GM21515 (cell line): ENCODE data around the gene DUSP18.
"Not testable (repeated sequence)": the region's sequence is repeated elsewhere in the genome, so short reads cannot be mapped to it uniquely, and the experiment has no call there.

Experiments used
- ATAC-seq: cut with Tn5 transposase; IDR thresholded peaks from one replicate; pipeline ENCODE4 v1.9.1; 2021; ENCODE audit not compliant: unreplicated experiment

Gene DUSP18

DNA sequence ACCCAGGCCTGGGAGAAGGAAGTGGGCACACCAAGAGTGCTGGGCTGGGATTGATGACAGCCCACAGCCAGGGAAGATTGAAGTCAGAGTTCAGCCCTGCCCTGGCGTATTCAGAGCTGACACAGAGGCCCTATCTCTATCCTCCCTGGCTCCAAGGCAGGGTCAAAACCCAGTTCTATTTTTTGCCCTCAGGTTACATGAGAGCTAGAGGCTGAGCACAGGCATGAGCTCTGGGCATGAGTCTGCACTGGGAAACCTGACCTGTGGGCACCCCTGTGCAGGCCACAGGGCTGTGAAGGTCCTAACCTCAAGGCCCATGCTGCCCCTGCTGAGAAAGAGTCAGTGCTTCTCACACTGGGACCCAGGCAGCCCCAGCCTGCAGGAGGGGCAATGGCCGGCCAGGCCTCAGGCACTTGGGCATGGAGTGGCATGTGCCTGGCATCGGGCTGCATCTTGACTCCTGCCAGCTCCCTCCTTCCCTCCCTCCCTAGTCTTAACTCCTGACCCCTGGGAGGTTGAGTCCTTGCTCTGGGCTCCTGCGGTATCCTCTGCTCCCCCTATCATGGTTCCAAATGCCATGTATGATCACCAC lies 26.7 kb downstream of the DUSP18 start:
- no peak for ATAC-seq

DNA sequence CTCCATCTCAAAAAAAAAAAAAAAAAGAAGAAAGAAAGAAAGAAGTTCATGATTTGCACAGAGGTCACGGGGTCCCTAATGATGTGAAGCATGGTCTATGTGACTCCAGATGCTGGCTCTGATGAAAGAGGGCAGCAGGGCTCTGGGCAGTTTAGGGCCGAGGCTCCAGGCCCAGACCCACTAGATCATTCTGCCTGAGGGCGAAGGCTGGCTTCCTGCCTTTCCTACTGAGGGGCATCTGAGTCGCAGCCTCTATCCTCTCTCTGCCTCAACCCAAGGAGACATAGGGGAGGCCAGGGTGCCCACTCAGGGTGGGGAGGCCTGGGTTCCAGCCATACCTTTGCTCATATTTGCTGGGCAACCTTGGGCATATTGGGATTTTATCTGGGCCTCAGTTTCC lies 27.3 kb downstream of the DUSP18 start:
- no peak for ATAC-seq

DNA sequence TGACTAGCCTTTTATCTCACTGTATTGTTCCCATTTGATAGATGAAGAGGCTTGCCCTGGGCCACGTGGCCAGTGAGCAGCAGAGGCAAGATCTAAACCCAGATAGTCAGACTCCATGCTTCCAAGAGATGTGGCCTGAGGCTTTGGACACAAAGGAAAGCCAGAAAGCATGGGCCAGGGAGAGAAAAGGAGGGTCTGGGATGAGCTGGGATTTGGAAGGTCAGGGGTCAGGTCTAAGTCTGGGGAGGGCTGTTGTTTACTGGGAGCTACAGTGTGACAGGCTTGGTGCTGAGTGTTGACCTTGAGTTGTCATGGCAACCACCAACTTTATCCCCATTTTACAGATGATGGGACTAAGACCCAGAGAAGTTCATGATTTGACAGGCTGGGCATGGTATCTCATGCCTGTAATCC lies 30.0 kb downstream of the DUSP18 start:
- no peak for ATAC-seq

DNA sequence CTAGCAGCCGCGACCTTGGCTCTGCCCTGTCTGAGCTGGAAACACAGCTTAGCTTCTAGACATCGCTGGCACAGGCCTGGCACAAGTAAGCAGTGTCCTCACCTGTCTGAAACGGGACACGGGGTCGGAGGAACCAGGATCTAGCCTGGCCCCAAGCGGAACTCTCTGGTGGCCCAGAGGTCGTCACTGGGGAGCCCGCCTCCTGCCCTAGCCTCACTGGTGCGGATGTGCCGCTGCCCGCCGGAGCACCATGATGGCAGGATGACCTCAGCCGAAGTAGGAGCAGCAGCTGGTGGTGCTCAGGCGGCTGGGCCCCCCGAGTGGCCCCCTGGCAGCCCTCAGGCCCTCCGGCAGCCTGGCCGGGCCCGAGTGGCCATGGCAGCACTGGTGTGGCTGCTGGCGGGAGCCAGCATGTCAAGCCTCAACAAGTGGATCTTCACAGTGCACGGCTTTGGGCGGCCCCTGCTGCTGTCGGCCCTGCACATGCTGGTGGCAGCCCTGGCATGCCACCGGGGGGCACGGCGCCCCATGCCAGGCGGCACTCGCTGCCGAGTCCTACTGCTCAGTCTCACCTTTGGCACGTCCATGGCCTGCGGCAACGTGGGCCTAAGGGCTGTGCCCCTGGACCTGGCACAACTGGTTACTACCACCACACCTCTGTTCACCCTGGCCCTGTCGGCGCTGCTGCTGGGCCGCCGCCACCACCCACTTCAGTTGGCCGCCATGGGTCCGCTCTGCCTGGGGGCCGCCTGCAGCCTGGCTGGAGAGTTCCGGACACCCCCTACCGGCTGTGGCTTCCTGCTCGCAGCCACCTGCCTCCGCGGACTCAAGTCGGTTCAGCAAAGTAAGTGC lies 31.2 kb downstream of the DUSP18 start:
- no peak for ATAC-seq

- peak; percentile 74 for ATAC-seq
Observed at GRCh38 chr22:30635273-30636225, 32.1 kb downstream of the DUSP18 start, which contains the start of gene SLC35E4. TSS of gene SLC35E4 (plus strand) at chr22:30635781. CDS start at chr22:30636451, 670 bp downstream.

GRCh38 chr22:30634471-30635233 lies 33.0 kb downstream of the DUSP18 start:
- peak; percentile 42 for ATAC-seq

DNA sequence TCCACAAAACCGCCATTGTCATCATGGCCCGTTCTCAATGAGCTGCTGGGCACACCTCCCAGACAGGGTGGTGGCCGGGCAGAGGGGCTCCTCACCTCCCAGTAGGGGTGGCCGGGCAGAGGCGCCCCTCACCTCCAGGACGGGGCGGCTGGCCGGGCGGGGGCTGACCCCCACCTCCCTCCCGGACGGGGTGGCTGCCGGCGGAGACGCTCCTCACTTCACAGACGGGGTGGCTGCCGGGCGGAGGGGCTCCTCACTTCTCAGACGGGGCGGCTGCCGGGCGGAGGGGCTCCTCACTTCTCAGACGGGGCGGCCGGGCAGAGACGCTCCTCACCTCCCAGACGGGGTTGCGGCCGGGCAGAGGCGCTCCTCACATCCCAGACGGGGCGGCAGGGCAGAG lies 36.2 kb downstream of the DUSP18 start:
- not testable (repeated sequence) for ATAC-seq

DNA sequence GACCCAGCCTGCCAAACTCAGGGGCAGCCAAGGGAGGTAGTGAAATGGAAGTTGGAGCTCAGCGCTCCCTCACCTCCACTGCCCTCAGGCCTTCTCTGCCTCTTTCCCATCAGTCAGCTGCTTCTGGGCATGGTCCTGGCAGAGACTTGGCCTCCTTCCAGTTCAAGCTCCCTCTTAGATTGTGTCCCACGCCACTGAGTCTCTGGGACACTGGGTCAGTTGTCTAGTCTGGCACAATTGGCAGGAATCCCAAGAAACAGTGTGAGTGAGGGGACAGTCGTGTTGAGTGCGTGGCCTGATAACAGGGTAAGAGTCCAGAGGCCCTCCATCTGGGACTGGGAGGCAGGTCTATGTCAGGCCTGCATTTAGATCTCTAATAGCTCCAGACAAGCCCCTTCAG lies 39.2 kb downstream of the DUSP18 start:
- no peak for ATAC-seq

GRCh38 chr22:30627471-30627870 lies 40.2 kb downstream of the DUSP18 start:
- ATAC-seq = no peak

- ATAC-seq = no peak
Observed at GRCh38 chr22:30626413-30626812, 41.3 kb downstream of the DUSP18 start.

GRCh38 chr22:30619909-30620308 lies 47.8 kb downstream of the DUSP18 start:
- not testable (repeated sequence) for ATAC-seq

DNA sequence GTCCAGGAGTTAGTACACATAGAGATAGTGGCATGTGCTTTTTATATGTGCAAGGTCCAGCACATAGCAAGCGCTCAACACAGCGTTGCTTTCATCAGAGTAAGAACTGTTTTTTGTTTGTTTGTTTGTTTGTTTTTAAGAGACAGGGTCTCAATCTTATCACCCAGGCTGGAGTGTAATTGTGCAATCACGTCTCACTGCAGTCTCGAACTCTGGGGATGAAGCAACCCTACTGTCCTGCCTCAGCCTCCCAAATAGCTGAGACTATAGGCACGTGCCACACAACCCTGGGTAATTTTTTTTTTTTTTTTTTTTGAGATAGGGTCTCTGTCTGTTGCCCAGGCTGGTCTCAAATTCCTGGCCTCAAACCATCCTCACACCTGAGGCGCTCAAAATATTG lies 49.9 kb downstream of the DUSP18 start:
- no peak for ATAC-seq

GRCh38 chr22:30615543-30615954 lies 52.1 kb downstream of the DUSP18 start:
- no peak for ATAC-seq

DNA sequence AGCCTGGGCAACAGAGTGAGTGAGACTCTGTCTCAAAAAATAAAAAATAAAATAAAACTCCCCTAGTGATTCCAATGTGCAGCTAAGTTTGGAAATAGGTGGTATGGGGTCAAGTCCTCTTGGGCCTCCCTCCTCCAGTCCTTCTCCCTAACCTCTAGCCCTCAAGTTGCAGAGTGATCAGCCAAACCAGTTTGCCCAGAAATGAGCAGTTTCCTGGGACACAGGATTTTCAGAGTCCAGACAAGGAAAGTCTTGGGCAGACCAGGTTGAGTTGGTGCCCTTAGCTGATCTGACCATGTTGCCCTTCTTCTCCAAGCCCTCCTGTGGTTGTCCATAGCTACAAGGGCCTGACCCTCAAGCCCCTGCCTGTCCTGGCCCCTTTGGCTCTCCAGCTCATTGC lies 52.8 kb downstream of the DUSP18 start:
- no peak for ATAC-seq

DNA sequence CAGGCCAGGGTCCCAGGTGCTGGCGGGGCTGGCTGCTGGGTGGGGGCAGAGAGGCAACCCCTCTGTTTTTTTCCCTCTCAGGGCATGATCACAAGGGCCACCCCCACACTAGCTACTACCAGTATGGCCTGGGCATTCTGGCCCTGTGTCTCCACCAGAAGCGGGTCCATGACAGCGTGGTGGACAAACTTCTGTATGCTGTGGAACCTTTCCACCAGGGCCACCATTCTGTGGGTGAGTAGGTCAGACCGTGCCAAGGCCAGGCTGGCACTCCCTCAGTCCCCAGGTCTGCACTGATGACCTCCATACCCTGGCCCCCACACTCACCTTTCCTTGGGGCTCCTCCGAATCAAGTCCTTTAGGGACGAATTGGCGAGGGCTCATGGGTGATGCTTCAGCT lies 53.4 kb downstream of the DUSP18 start:
- ATAC-seq = no peak

- ATAC-seq = no peak
Observed at GRCh38 chr22:30612789-30613188, 54.9 kb downstream of the DUSP18 start.
